Measurements from ENCODE around the gene ARNT2.

The ARNT2 gene

GRCh38 chr15:80593486-80594030 is 189.4 kb downstream of the ARNT2 start:
- H4K8ac ChIP-seq (ENCODE audit: low read depth, low read length) = no peak overlapping the region
- no peak overlapping the region for H4K91ac ChIP-seq (ENCODE audit: low read depth, low read length, poor library complexity)
- H2BK15ac ChIP-seq (ENCODE audit: low read length) = no peak overlapping the region
- no peak overlapping the region for H2AFZ ChIP-seq (ENCODE audit: low read length)
- no CpG with 5 or more reads among the region's 13 CpGs for WGBS, 2 donors (ENCODE audit: extremely low coverage in 2 of 2, insufficient read length in 2 of 2, insufficient replicate concordance in 1 of 2)
- H2BK5ac ChIP-seq (ENCODE audit: low read length) = no peak overlapping the region
- no peak overlapping the region for H3K27ac ChIP-seq (replicated peaks; ENCODE audit: low read length)
- H3K18ac ChIP-seq (ENCODE audit: low read length) = no peak overlapping the region
- H3K79me1 ChIP-seq (ENCODE audit: low read depth, low read length) = no peaks in the 10 kb centered on the region
- H3K36me3 ChIP-seq (replicated peaks in 1 of 2; ENCODE audit: control insufficient read depth in 2 of 2, insufficient read depth in 2 of 2, low read length in 2 of 2) = peaks cover 30 to 81% of the 10 kb centered on the region in 2 donors
- no peaks in the 10 kb centered on the region for H3K27me3 ChIP-seq (ENCODE audit: control insufficient read depth in 3 of 3, insufficient read depth in 3 of 3, low read depth in 1 of 3, low read length in 3 of 3)
- no peak overlapping the region for H2BK12ac ChIP-seq (ENCODE audit: low read length)
- H2BK120ac ChIP-seq (ENCODE audit: low read depth, low read length) = no peak overlapping the region
- H3K9ac ChIP-seq (ENCODE audit: low read depth, low read length, poor library complexity) = no peak overlapping the region
- H3K4me1 ChIP-seq (ENCODE audit: control insufficient read depth in 2 of 2, insufficient read depth in 1 of 2, low read depth in 1 of 2, low read length in 2 of 2) = no peaks in the 10 kb centered on the region
- DNase-seq (ENCODE audit: low spot score) = no peak
- H3K14ac ChIP-seq (ENCODE audit: low read length) = no peak overlapping the region
- peak overlapping the region; percentile 13 for H3K23ac ChIP-seq (ENCODE audit: low read depth, low read length, poor library complexity)
- H3K9me3 ChIP-seq (replicated peaks in 1 of 2; ENCODE audit: control insufficient read depth in 2 of 2, insufficient read depth in 1 of 2, low read depth in 1 of 2, low read length in 2 of 2) = no peaks in the 10 kb centered on the region
- H2AK5ac ChIP-seq (ENCODE audit: low read depth, low read length) = no peak overlapping the region
- H3K4me2 ChIP-seq (ENCODE audit: insufficient read depth, low read length, poor library complexity, severe bottlenecking) = no peak overlapping the region
- H3K4ac ChIP-seq (ENCODE audit: low read length) = no peak overlapping the region
- H3K4me3 ChIP-seq (ENCODE audit: low read length in 2 of 2) = no peak overlapping the region

GRCh38 chr15:80594091-80594889 is 190.1 kb downstream of the ARNT2 start:
- no peak for DNase-seq (ENCODE audit: low spot score)
- Histone ChIP-seq H2AFZ (ENCODE audit: low read length) (no peak overlapping the region), H3K4me2 (ENCODE audit: insufficient read depth, low read length, poor library complexity, severe bottlenecking) (no peak overlapping the region), H3K18ac (ENCODE audit: low read length) (no peak overlapping the region), H2BK5ac (ENCODE audit: low read length) (no peak overlapping the region), H4K91ac (ENCODE audit: low read depth, low read length, poor library complexity) (no peak overlapping the region), H3K4me3 (ENCODE audit: low read length in 2 of 2) (no peak overlapping the region), H3K4ac (ENCODE audit: low read length) (no peak overlapping the region), H3K9ac (ENCODE audit: low read depth, low read length, poor library complexity) (peak overlapping the region; percentile 24), H3K79me1 (ENCODE audit: low read depth, low read length) (no peaks in the 10 kb centered on the region), H3K36me3 (replicated peaks in 1 of 2; ENCODE audit: control insufficient read depth in 2 of 2, insufficient read depth in 2 of 2, low read length in 2 of 2) (peaks cover 29 to 74% of the 10 kb centered on the region in 2 donors), H3K27me3 (ENCODE audit: control insufficient read depth in 3 of 3, insufficient read depth in 3 of 3, low read depth in 1 of 3, low read length in 3 of 3) (no peaks in the 10 kb centered on the region), H3K23ac (ENCODE audit: low read depth, low read length, poor library complexity) (no peak overlapping the region), H3K9me3 (replicated peaks in 1 of 2; ENCODE audit: control insufficient read depth in 2 of 2, insufficient read depth in 1 of 2, low read depth in 1 of 2, low read length in 2 of 2) (no peaks in the 10 kb centered on the region), H3K14ac (ENCODE audit: low read length) (no peak overlapping the region), H3K4me1 (ENCODE audit: control insufficient read depth in 2 of 2, insufficient read depth in 1 of 2, low read depth in 1 of 2, low read length in 2 of 2) (no peaks in the 10 kb centered on the region), H2BK120ac (ENCODE audit: low read depth, low read length) (no peak overlapping the region), H2BK12ac (ENCODE audit: low read length) (no peak overlapping the region), H4K8ac (ENCODE audit: low read depth, low read length) (no peak overlapping the region), H2BK15ac (ENCODE audit: low read length) (no peak overlapping the region), H3K27ac (replicated peaks; ENCODE audit: low read length) (no peak overlapping the region), H2AK5ac (ENCODE audit: low read depth, low read length) (no peak overlapping the region)
- no CpG with 5 or more reads among the region's 12 CpGs for WGBS, 2 donors (ENCODE audit: extremely low coverage in 2 of 2, insufficient read length in 2 of 2, insufficient replicate concordance in 1 of 2)

- no peak overlapping the region for H2AK5ac ChIP-seq (ENCODE audit: low read depth, low read length)
- no peak overlapping the region for H3K18ac ChIP-seq (ENCODE audit: low read length)
- H3K79me1 ChIP-seq (ENCODE audit: low read depth, low read length) = no peaks in the 10 kb centered on the region
- H3K4me1 ChIP-seq (ENCODE audit: control insufficient read depth in 2 of 2, insufficient read depth in 1 of 2, low read depth in 1 of 2, low read length in 2 of 2) = no peaks in the 10 kb centered on the region
- no peak overlapping the region for H3K4me3 ChIP-seq (ENCODE audit: low read length in 2 of 2)
- H3K4me2 ChIP-seq (ENCODE audit: insufficient read depth, low read length, poor library complexity, severe bottlenecking) = no peak overlapping the region
- H2BK15ac ChIP-seq (ENCODE audit: low read length) = no peak overlapping the region
- no peak overlapping the region for H2BK120ac ChIP-seq (ENCODE audit: low read depth, low read length)
- no peak overlapping the region for H2BK12ac ChIP-seq (ENCODE audit: low read length)
- H4K91ac ChIP-seq (ENCODE audit: low read depth, low read length, poor library complexity) = no peak overlapping the region
- H2AFZ ChIP-seq (ENCODE audit: low read length) = no peak overlapping the region
- H3K9ac ChIP-seq (ENCODE audit: low read depth, low read length, poor library complexity) = no peak overlapping the region
- H3K14ac ChIP-seq (ENCODE audit: low read length) = no peak overlapping the region
- no peak overlapping the region for H3K27ac ChIP-seq (replicated peaks; ENCODE audit: low read length)
- H3K23ac ChIP-seq (ENCODE audit: low read depth, low read length, poor library complexity) = no peak overlapping the region
- H4K8ac ChIP-seq (ENCODE audit: low read depth, low read length) = no peak overlapping the region
- no CpG with 5 or more reads among the region's 1 CpG for WGBS, 2 donors (ENCODE audit: extremely low coverage in 2 of 2, insufficient read length in 2 of 2, insufficient replicate concordance in 1 of 2)
- no peaks in the 10 kb centered on the region for H3K27me3 ChIP-seq (ENCODE audit: control insufficient read depth in 3 of 3, insufficient read depth in 3 of 3, low read depth in 1 of 3, low read length in 3 of 3)
- H3K9me3 ChIP-seq (replicated peaks in 1 of 2; ENCODE audit: control insufficient read depth in 2 of 2, insufficient read depth in 1 of 2, low read depth in 1 of 2, low read length in 2 of 2) = no peaks in the 10 kb centered on the region
- DNase-seq (ENCODE audit: low spot score) = no peak
- no peak overlapping the region for H3K4ac ChIP-seq (ENCODE audit: low read length)
- H3K36me3 ChIP-seq (replicated peaks in 1 of 2; ENCODE audit: control insufficient read depth in 2 of 2, insufficient read depth in 2 of 2, low read length in 2 of 2) = peaks cover 26 to 68% of the 10 kb centered on the region in 2 donors
- no peak overlapping the region for H2BK5ac ChIP-seq (ENCODE audit: low read length)
These were observed 191.2 kb downstream of the ARNT2 start for GRCh38 chr15:80595396-80595795.

- H2AK5ac ChIP-seq (ENCODE audit: low read depth, low read length) = no peak overlapping the region
- H2BK15ac ChIP-seq (ENCODE audit: low read length) = no peak overlapping the region
- no peak overlapping the region for H4K91ac ChIP-seq (ENCODE audit: low read depth, low read length, poor library complexity)
- no peaks in the 10 kb centered on the region for H3K79me1 ChIP-seq (ENCODE audit: low read depth, low read length)
- H3K9ac ChIP-seq (ENCODE audit: low read depth, low read length, poor library complexity) = no peak overlapping the region
- H3K4me3 ChIP-seq (ENCODE audit: low read length in 2 of 2) = no peak overlapping the region
- no peaks in the 10 kb centered on the region for H3K27me3 ChIP-seq (ENCODE audit: control insufficient read depth in 3 of 3, insufficient read depth in 3 of 3, low read depth in 1 of 3, low read length in 3 of 3)
- H2BK12ac ChIP-seq (ENCODE audit: low read length) = no peak overlapping the region
- WGBS, 2 donors (ENCODE audit: extremely low coverage in 2 of 2, insufficient read length in 2 of 2, insufficient replicate concordance in 1 of 2) = no CpG with 5 or more reads among the region's 7 CpGs
- H3K18ac ChIP-seq (ENCODE audit: low read length) = no peak overlapping the region
- no peak overlapping the region for H3K14ac ChIP-seq (ENCODE audit: low read length)
- H3K4me1 ChIP-seq (ENCODE audit: control insufficient read depth in 2 of 2, insufficient read depth in 1 of 2, low read depth in 1 of 2, low read length in 2 of 2) = no peaks in the 10 kb centered on the region
- peaks cover 24 to 60% of the 10 kb centered on the region in 2 donors for H3K36me3 ChIP-seq (replicated peaks in 1 of 2; ENCODE audit: control insufficient read depth in 2 of 2, insufficient read depth in 2 of 2, low read length in 2 of 2)
- H2BK120ac ChIP-seq (ENCODE audit: low read depth, low read length) = no peak overlapping the region
- H2AFZ ChIP-seq (ENCODE audit: low read length) = no peak overlapping the region
- no peak overlapping the region for H3K4me2 ChIP-seq (ENCODE audit: insufficient read depth, low read length, poor library complexity, severe bottlenecking)
- H3K27ac ChIP-seq (replicated peaks; ENCODE audit: low read length) = no peak overlapping the region
- no peak overlapping the region for H3K23ac ChIP-seq (ENCODE audit: low read depth, low read length, poor library complexity)
- H3K9me3 ChIP-seq (replicated peaks in 1 of 2; ENCODE audit: control insufficient read depth in 2 of 2, insufficient read depth in 1 of 2, low read depth in 1 of 2, low read length in 2 of 2) = no peaks in the 10 kb centered on the region
- H2BK5ac ChIP-seq (ENCODE audit: low read length) = no peak overlapping the region
- H4K8ac ChIP-seq (ENCODE audit: low read depth, low read length) = no peak overlapping the region
- DNase-seq (ENCODE audit: low spot score) = no peak
- H3K4ac ChIP-seq (ENCODE audit: low read length) = no peak overlapping the region
These were observed 192.4 kb downstream of the ARNT2 start for GRCh38 chr15:80596521-80596976.

Data from neuronal stem cell (in vitro differentiated cells).